HK-2 (cell line): ENCODE results near the gene RYR3.

Experiments
- DNase-seq: peaks from one replicate; pipeline ENCODE4 v3.0.0-alpha.2; 2018; ENCODE audit not compliant: unreplicated experiment

The RYR3 gene

GRCh38 chr15:33451385-33451784 is 140.6 kb downstream of the RYR3 start:
- DNase-seq, result no peak

GRCh38 chr15:33453761-33454160 is 143.0 kb downstream of the RYR3 start:
- peak; percentile 24 for DNase-seq

GRCh38 chr15:33454346-33454745 is 143.6 kb downstream of the RYR3 start:
- peak; percentile 40 for DNase-seq

- no peak for DNase-seq
Observed at GRCh38 chr15:33454996-33455395, 144.2 kb downstream of the RYR3 start.

- no peak for DNase-seq
Observed at GRCh38 chr15:33458421-33458820, 147.7 kb downstream of the RYR3 start.

- no peak for DNase-seq
Observed at GRCh38 chr15:33460166-33460805, 149.5 kb downstream of the RYR3 start.

GRCh38 chr15:33461671-33462070 is 150.9 kb downstream of the RYR3 start:
- DNase-seq, result no peak

- no peak for DNase-seq
Observed at GRCh38 chr15:33467146-33467815, 156.5 kb downstream of the RYR3 start.

GRCh38 chr15:33467816-33468163 is 157.0 kb downstream of the RYR3 start:
- no peak for DNase-seq

GRCh38 chr15:33468740-33469139 is 158.0 kb downstream of the RYR3 start:
- no peak for DNase-seq

GRCh38 chr15:33473005-33473404 is 162.2 kb downstream of the RYR3 start:
- no peak for DNase-seq

GRCh38 chr15:33473714-33474113 is 162.9 kb downstream of the RYR3 start:
- no peak for DNase-seq

- DNase-seq, result no peak
Observed at GRCh38 chr15:33476076-33476475, 165.3 kb downstream of the RYR3 start.

GRCh38 chr15:33476908-33477307 is 166.1 kb downstream of the RYR3 start:
- no peak for DNase-seq

- no peak for DNase-seq
Observed at GRCh38 chr15:33489335-33489734, 178.6 kb downstream of the RYR3 start.

- DNase-seq, result no peak
Observed at GRCh38 chr15:33490703-33491102, 179.9 kb downstream of the RYR3 start.

- DNase-seq, result no peak
Observed at GRCh38 chr15:33492434-33493052, 181.8 kb downstream of the RYR3 start.

- no peak for DNase-seq
Observed at GRCh38 chr15:33494306-33494705, 183.5 kb downstream of the RYR3 start.

GRCh38 chr15:33500432-33501195 is 189.8 kb downstream of the RYR3 start:
- DNase-seq, result no peak

- no peak for DNase-seq
Observed at GRCh38 chr15:33503681-33504080, 192.9 kb downstream of the RYR3 start.

GRCh38 chr15:33506781-33507296 is 196.1 kb downstream of the RYR3 start:
- DNase-seq, result no peak

GRCh38 chr15:33508703-33509102 is 197.9 kb downstream of the RYR3 start:
- no peak for DNase-seq
